PFSK-1 (cell line): ENCODE results near the gene CEACAM21.

Experiments
- POLR2AphosphoS5 ChIP-seq: IDR thresholded peaks from 2 replicates; pipeline ENCODE4 v1.6.1; 2012; ENCODE audit warnings: low read depth, mild to moderate bottlenecking, control low read depth, low read length, moderate library complexity
- SIN3A ChIP-seq: IDR thresholded peaks from 2 replicates; pipeline ENCODE4 v1.6.1; 2012; ENCODE audit warnings: mild to moderate bottlenecking, low read length, moderate library complexity, borderline replicate concordance; ENCODE audit not compliant: insufficient read depth
- TAF1 ChIP-seq: IDR thresholded peaks from 2 replicates; pipeline ENCODE4 v1.6.1; 2012; ENCODE audit warnings: low read length, control low read depth, borderline replicate concordance; ENCODE audit not compliant: insufficient read depth

DNA sequence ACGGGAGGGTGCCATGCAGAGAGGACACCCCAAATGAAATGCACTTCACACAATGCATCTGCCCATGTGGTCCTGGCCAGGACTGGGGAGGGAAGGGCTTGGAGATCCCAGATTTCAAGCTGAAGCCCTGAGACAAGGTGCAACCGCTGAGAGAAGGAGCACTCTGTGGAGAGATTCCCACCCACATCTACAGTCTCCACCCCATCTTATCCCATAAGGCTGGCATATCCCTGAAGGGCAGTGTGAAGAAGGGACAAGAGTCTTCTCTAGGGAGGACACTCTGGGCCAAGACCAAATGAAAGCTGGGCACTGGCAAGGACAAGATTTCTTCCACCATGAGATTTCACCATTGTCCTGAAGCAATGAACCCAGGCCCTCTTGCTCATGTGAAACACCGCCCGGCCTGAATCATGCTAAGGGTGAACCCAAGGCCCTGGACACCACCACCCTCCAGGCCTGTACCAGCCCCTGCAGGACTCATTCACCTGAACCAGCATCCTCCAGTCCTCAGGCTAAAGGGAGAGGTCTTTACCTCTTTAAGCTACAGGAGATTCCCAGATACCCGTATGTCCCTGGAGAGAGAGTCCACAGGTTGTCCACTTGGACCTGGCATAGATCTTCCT is 30.4 kb downstream of the CEACAM21 start:
- TF ChIP-seq POLR2AphosphoS5: no peak
- TF ChIP-seq TAF1: no peak
- no peak for TF ChIP-seq SIN3A
